HG03025 (cell line): ENCODE data around the gene C14orf132.
"Not testable (repeated sequence)": the region's sequence is repeated elsewhere in the genome, so short reads cannot be mapped to it uniquely, and the experiment has no call there.

Experiments
- ATAC-seq: cut with Tn5 transposase; IDR thresholded peaks from one replicate; pipeline ENCODE4 v1.9.1; 2021; ENCODE audit warnings: mild to moderate bottlenecking, moderate library complexity; ENCODE audit not compliant: unreplicated experiment, low FRiP score

The C14orf132 gene

DNA sequence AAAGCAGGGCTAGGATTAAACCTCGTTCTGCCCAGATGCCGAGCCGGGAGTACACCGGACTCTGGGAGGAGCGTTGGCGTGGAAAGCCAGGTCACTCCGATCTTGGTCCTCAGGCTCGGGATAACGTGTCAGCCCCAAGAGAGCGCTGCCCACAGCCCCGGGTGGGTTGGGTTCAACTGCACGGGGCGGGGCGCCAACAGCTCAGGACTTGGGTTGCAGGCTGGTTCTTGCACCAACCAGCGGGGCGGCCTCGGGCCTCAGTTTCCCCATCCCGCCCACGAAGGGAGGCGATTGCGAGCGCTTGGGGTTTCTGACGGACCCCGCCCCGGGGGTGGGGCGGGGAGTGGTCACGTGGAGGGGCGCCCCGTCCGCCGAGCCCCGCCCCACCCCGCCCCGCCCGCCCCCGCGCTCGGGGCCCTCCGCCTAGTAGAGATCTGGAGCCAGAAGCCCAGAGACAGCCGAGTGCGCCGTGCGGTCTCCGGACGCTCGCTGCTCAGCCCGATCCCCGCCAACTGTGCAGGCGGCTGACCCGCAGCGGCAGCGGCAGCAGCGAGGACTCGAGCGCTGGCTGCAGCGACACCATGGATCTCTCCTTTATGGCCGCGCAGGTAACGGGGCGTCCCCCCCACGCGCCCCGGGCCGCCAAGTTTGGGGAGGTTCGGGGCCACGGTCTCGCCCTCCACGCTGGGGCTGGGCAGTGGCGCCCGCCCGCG, at the start of gene C14orf132:
TSS of gene C14orf132 (plus strand) at position 443 of the 713 bp plus-strand sequence. CDS start at position 582, 139 bp downstream.
- no peak for ATAC-seq

DNA sequence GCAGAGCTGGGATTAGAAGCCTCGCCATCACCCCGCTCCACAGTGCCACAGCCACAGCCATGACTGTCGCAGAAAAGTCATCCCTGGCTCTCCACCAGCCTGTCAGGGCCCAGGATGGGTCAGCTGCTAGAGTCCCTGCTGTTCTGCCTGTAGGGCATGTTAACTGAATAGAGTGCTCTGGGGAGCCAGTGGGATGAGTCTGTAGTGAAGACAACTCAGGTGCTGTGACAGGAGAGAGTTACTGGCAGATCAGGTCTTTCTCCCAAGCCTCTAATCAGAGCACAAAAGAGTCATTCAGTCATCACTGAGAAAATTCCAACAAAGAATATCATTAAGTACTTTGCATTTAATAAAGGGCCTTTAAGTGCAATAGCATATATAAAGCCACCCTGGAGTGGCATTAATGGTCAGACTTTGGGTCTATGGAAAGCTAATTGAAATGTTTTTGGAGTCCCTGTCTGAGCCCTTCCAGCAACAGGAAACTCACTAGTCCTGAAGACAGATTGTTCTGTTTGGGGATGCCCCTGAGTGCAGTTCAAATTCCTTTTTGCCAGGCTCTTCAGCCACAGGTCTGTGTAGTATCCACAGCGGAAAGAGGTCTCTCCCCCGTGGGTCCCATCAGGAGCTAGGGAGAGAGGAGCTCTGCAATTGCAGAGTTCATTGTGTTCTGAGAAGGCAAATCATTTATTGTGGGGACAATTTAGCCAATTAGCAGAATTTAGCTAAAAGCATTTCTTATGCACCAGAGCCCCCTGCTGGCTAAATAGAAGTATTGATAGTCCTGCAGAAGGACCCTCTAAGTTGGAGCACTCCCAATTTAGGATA, 45.2 kb upstream of the C14orf132 start:
- ATAC-seq: no peak

DNA sequence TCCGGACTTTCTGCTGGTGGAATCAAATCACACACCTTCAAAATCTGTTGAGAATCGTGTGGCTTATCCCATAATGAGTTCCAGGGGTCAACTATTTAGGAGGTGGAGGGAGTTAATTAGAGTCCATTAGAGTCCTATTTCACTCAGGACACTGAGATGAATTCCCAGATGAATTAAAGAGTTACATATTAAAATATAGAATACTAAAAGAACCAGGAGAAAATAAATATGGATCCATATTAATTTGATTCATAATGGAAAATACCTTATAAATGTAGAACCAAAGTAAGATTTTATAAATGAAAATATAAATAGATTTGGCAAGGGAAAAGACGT, 44.6 kb upstream of the C14orf132 start:
- ATAC-seq: no peak

DNA sequence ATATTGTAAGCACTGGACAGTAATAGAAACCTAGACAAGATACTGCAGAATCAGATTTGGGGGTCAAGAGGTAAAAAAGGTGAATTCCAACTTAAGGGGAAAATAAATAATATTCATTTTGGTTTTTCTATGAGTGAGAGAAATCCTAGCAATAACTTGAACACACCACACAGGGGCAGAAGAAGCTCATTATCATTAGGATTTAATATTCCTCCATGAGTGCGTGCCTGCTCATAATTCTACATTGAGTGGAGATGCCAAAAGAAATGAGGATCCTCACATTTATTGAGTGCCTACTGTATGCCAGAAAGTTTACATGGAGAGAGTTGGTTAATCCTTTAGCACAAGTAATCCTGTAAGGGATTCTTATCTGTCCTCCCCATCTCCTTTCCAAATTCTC, 40.5 kb upstream of the C14orf132 start:
- ATAC-seq: no peak

DNA sequence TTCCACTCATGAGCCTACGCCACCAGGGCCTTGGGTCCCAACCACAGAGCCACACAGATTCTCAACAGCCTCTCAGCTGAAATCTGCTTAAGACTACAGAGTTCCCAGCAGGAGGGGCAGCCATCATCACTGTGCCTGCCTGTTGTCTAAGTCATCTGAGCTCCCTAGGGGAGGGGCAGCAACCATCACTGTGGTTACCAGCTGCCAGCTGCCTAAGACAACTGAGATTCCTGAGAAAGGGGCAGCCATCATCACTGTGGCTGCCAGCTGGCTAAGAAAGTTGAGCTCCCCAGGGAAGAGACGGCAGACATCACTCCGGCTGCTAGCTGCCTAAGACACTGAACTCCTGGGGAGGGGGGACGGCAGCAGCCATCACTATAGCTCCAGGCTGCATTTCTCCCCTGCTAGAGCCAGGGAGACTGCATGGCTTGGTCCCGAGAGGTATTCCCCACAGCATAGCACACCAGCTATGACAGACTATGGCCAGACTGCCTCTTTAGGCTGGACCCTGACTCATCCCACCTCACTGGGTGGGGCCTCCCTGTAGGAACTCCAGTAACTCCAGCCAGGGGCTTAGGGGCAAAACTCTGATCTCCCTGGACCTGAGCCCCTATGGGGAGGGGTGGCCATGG, 37.2 kb upstream of the C14orf132 start:
- no peak for ATAC-seq

DNA sequence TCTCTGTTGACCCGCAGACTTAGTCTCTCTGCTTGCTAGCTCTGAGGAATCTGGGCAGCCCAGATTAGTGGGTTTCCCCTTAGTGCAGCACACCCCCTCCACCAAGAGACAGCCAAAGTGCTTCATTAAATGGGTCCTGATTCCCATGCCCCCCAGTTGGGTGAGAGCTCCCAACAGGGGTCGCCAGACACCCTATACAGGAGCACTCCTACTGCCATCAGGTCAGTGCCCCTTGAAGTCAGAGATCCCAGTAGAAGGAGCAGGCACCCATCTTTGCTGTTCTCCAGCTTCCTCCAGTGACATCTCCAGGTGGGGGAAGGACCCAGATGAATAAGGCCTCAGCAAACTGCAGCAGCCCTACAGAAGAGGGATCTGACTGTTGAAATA, 36.7 kb upstream of the C14orf132 start:
- ATAC-seq: no peak

DNA sequence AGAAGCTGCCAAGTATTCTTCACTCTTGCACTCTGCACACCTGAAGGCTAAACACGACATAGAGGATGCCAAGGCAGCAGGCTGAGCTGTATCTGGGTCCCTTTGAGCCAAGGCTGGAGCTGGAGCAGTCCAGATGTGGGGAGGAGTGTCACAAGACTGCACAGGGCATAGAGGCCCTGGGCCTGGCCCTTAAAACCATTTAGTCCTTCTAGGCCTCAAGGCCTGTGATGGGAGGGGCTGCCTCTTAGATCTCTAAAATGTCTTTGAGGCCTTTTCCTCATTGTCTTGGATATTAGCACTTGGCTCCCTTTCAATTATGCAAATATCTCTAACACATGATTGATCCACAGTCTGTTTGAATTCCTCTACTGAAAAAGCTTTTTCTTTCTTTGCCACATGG, 28.0 kb upstream of the C14orf132 start:
- ATAC-seq: no peak

DNA sequence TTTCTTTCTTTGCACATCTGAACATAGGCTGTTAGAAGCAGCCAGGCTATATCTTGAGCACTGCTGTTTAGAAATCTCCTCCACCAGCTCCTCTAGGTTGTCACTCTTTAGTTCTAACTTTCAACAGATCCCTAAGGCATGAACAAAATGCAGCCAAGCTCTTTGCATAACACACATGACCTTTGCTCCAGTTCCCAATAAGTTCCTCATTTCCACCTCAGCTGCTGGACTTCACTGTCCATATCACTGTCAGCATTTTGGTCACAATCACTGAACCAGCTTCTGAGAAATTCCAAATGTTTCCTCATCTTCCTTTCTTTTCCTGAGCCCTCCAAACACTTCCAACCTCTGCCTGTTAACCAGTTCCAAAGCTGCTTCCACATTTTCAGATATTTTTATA, 27.6 kb upstream of the C14orf132 start:
- no peak for ATAC-seq

DNA sequence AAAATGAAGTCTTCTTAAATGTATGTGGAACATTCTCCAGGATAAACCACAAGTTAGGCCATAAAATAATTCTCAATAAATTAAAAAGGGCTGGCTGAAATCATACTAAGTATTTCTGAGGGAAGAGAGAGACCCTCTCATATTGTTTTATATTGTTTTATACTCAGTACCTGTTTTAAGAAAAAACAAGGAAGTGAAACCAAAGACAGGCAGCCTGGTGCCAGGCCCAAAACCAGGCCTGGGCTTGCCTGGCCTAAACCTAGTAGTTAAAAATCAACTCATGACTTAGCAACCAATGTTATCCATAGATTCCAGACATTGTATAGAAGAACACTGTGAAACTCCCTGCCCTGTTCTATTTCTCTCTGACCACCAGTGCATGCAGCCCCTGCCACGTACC, 26.4 kb upstream of the C14orf132 start:
- ATAC-seq: not testable (repeated sequence)

DNA sequence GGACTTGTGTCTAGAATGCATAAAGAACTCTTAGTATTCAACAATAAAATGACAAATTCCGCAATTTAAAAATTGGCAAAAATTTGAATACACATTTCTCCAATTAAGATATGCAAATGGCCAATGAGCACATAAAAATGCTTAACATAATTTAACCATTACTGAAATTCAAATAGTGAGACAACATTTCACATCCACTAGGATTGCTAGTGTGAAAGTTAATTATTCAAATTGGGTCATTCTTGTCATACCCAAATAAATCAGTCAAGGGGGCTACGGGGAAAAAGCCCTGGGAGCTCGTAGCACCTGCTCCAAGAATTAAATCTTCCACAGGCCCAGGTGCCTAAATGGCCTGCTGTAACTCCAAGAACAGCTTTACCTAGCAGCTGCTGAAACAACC, 25.0 kb upstream of the C14orf132 start:
- ATAC-seq: no peak

DNA sequence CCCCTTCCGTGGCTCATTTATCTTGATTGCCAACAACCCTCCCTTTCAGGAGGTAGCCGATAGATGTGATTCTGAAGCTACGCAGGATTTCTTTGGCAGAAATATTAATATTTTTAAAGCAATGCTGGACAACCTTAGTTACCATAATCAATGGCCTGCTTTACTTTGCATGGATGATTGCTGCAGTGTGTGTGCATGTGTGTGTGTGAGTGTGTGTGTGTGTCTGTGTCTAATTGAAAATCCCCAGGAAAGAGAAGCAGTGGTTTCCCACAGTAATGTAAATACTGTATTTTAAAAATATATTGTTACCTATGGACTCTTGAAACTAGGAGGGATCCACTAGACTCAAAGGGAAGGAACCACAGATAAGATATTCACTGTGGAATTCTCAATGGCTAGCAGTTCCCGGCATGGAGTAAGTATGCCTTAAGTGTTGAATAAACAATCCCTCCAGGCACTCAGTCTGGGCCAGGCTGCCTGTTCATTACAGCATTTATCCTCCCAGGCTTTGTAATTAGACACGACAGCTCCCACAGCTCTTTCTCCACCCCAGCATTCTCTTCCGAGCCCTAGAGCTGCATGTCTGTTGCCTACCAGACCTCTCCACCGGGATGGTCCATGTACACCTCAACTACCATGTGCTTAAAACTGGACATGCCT, 22.5 kb upstream of the C14orf132 start:
- ATAC-seq: no peak

DNA sequence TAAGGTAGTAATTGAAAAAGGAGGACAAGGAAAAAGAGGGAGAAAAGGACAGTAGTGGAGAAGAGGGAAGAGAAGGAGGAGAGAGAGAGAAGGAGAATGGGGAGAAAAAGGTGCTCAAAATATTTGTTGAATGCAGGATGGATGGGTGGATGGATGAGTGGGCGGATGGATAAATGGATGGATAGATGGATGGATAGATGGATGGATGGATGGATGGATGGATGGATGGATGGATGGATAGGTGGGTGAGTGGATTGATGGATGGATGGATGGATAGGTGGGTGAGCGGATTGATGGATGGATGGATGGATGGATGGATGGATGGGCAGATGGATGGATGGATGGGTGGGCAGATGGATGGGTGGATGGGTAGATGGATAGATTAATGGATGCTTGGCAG, 21.3 kb upstream of the C14orf132 start:
- ATAC-seq: no peak

DNA sequence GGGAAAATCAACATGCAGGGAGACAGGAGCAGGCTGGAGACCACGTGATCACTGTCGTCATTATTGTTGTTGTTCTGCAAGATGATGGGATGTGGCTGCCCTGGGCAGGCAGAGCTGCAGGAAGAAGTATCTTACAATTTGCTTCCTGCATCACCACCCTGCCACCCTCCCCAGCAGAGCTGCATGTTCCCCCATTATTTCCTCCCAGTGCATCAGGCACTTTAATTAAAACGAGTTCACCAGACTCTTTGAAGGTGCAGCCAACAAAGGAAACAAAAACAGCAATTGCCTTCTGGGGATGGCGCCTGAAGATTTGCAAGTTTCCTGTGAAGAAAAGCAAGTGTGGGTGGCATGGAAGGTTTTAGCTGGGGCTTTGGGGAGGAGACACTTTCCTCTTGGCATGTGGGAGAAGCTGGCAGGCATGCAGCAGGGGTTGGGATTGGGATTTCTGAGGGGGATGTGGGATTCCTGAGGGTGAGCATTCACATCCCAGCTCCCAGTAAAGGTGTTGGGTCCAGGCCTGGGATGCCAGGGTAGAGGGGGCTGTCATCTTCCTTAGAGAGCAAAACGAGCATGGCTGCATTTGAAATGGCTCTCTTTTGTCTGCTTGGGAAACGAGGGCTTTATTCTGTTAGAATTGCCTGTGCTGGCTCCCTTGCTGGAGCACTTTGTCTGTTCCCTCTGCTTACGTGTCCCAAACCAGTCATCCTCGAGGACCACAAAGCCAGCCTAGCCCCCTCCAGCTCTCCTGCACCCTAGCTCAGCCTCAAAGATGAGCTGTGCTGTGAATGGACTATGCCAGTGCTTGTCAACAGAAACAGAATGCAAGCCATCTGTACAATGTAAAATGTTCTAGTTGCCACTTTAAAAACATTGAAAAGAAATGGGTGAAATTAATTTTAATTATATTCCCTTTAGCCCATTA, 11.5 kb upstream of the C14orf132 start:
- ATAC-seq: no peak

DNA sequence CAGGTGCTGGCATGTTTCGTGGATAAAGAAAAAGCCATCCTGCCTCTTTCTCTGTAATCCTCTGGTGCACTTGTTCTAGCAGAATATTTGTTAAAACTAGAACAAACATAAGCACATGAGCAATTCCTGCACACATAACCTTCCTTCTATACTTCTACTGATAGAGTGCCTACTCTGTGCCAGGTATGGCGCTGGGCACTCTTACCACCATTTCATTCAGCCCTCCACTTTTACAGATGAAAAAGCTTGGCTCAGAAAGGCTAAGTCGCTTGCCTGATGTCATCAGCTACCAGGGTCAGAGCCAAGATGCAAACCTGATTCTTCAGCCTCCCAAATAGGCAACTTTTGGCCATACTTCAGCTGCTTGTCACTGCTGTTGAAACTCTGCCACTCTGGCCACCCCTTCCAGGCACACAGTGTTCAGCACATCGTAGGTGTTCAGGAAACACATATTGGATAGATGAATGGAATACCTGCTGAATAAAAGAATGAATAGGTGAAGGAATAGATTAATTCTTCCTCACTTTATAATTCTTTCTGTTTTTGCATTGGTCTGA, 10.0 kb upstream of the C14orf132 start:
- no peak for ATAC-seq

DNA sequence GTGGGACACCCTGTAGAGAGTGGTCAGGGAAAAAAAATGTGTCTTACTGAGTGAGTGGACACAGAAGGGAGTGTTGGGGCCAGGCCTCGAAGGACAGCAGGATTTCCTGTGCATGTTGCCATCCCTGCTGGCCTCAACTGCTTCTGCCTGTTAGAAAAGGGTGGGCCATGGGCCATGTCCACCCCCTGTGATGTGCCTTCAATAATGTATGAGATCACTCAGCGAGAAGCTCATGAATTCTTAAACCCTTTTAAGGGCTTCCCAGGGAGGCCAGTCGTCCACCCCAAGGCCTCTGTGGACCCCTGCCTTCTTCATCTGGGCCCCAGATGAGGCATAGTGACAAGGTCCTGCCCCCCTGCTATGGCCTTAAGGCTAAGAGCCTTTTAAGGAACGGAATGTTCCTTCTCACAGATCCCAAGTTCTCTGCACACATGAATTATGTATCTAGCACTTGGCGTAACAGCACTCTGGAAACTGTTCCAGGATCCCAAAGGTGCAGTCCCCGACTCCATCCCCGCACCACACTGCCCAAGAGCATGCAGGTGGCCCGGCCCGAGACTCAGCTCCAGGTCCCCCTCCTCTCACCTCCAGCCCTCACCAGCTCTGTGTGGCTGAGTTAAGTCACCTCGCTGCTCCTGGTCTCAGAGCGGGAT, 8.9 kb upstream of the C14orf132 start:
- ATAC-seq: no peak

DNA sequence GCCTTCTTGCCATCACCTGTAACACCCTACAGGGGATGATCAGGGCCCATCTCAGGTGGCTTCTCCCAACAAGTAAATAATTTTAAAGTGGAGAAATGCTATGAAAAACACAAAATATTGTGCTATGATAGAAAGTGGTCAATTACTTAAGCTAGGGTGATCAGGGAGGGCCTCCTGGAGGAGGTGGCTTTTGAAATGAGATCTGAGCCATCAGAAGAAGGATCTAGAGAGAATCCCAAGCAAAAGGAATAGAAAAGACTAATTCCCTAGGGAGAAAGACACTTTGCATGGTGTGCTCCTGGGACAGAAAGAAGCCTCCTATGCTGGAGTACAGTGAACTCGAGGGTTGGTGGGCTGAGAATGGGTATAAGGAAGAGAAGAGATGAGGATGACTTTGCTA, 7.5 kb upstream of the C14orf132 start:
- no peak for ATAC-seq

DNA sequence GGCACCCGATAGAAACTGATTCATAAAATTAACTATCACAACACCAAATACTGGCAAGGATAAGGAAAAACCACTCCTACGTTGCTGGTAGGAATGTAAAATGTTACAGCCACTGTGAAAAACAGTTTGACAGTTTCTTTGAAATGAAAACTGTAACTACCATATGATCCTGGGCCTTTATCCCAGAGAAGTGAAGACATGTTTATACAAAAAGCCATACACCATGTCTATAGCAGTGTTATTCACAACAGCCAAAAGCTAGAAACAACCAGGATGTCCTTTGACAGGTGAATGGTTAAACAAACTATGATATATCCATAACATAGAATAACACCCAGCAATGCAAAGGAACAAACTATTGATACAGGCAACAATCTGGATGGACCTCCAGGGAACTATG, 3.7 kb upstream of the C14orf132 start:
- no peak for ATAC-seq

DNA sequence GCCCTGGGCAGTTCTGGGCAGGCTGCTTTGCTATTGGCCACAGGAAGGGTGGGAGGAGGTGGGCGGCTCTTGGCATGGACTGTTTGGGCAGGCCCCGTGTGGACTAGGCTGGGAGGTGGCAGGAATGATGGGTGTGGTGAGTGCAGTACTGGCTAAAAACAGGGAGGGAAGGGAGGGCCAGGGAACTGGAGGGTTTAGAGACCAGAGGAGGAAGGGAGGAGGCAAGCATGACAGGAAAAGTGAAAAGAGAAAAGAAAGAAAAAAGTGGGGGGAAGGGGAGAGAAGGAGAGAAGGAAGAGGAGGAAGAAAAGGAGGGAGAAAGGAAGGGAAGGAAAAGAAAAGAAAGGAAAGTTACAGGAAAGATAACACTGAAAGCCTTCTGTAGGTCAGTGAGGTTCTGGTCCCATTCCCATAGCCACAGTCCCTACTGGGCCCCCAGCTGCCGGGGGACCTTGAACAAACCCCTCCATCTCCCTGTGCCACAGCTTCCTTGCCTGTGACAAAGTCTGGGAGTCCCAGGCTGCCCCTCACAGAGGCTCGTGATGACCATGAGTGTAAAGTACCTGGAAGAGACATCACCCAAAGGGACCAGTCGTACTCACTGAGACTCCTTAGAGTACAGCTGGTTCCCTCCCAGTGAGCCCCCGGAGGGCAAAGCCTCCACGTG, 1.1 kb upstream of the C14orf132 start:
- no peak for ATAC-seq

DNA sequence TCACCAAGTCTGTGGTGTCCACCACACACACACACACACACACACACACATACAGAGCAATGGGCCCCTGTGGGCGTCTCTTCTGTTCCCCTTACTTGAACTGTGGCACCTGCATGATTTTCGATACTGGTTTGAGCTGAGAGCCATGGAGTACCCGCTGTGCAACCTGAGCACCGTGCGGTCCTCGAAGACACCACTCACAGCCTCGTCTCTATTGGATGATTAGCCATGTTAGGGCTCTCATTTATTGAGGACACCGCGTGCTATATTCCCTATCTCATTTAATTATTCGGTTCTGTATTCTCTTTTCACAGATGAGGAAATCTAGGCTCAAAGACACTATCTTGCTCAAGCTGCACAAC, 623 bp upstream of the C14orf132 start:
- no peak for ATAC-seq
